IMR-90 (cell line): ENCODE results near the gene GOT1. TPM values are rescaled to one million over a fixed set of nuclear protein-coding genes. Genes with fewer than 3 reads are reported as not detected.

Source experiments
- ATAC-seq: fragments of 200-7000 bp; cut with Tn5 transposase; 2 replicates; pipeline ENCODE4 v1.9.1; 2020; ENCODE audit warnings: low read depth, mild to moderate bottlenecking, moderate library complexity
- BruUV-seq: library from RNA; stranded (reverse); fragments of 400-500 nt; replicated peaks from 2 replicates; lab custom pipeline; 2021; lab: Mats Ljungman, UMichigan
- CTCF ChIA-PET: fragments of 300-600 bp; formaldehyde crosslinking; extraction: SDS; loops from one replicate; lab custom pipeline; 2021; ENCODE audit warnings: antibody characterized with exemption; lab: Yijun Ruan, JAX
- POLR2A ChIA-PET: fragments of 300-600 bp; sonication (Branson Sonifier 250); formaldehyde crosslinking; loops from one replicate; lab custom pipeline; 2022; ENCODE audit warnings: antibody characterized with exemption; ENCODE audit not compliant: unreplicated experiment; lab: Charles Lee
- DNase-seq: peaks from one replicate; pipeline ENCODE4 v3.0.0; 2013
- H2AFZ ChIP-seq: replicated peaks from 2 replicates; pipeline ENCODE3; 2013; ENCODE audit warnings: low read length, mild to moderate bottlenecking; ENCODE audit not compliant: poor library complexity
- H2AK5ac ChIP-seq: 2 replicates; pipeline ENCODE4 v1.6.1; 2013; ENCODE audit warnings: low read depth, low read length, inconsistent platforms
- H2AK9ac ChIP-seq: replicated peaks from 2 replicates; pipeline ENCODE3; 2013; ENCODE audit warnings: mild to moderate bottlenecking, low read depth, low read length, moderate library complexity; ENCODE audit not compliant: poor library complexity
- H2BK120ac ChIP-seq: 2 replicates; pipeline ENCODE4 v1.6.1; 2013; ENCODE audit warnings: low read depth, low read length, inconsistent platforms
- H2BK15ac ChIP-seq: 3 replicates; pipeline ENCODE4 v1.6.1; 2013; ENCODE audit warnings: low read depth, low read length, inconsistent platforms
- H2BK20ac ChIP-seq: 2 replicates; pipeline ENCODE4 v1.6.1; 2013; ENCODE audit warnings: low read depth, mild to moderate bottlenecking, inconsistent platforms, low read length, moderate library complexity
- H2BK5ac ChIP-seq: 2 replicates; pipeline ENCODE4 v1.6.1; 2013; ENCODE audit warnings: mild to moderate bottlenecking, low read depth, low read length, inconsistent platforms; ENCODE audit not compliant: poor library complexity, severe bottlenecking
- H3K14ac ChIP-seq: replicated peaks from 2 replicates; pipeline ENCODE4 v1.6.1; 2013; ENCODE audit warnings: low read depth, low read length, inconsistent platforms
- H3K18ac ChIP-seq: 2 replicates; pipeline ENCODE4 v1.6.1; 2013; ENCODE audit warnings: low read depth, low read length, control low read depth
- H3K23ac ChIP-seq: 2 replicates; pipeline ENCODE4 v1.6.1; 2013; ENCODE audit warnings: low read depth, low read length, inconsistent platforms
- H3K27ac ChIP-seq: 2 replicates; pipeline ENCODE4 v1.5.1; 2013; ENCODE audit warnings: mild to moderate bottlenecking, control low read depth, low read length; ENCODE audit not compliant: insufficient read depth
- H3K27me3 ChIP-seq: 2 replicates; pipeline ENCODE4 v1.6.1; 2013; ENCODE audit warnings: low read length; ENCODE audit not compliant: control insufficient read depth, insufficient read depth
- H3K36me3 ChIP-seq: 2 replicates; pipeline ENCODE4 v1.6.1; 2013; ENCODE audit warnings: low read length, mixed read lengths; ENCODE audit not compliant: control insufficient read depth, insufficient read depth
- H3K4ac ChIP-seq: 2 replicates; pipeline ENCODE4 v1.6.1; 2013; ENCODE audit warnings: low read depth, low read length, inconsistent platforms
- H3K4me1 ChIP-seq: 2 replicates; pipeline ENCODE4 v1.6.1; 2013; ENCODE audit warnings: low read length, mixed read lengths; ENCODE audit not compliant: control insufficient read depth, insufficient read depth
- H3K4me2 ChIP-seq: 2 replicates; pipeline ENCODE4 v1.6.1; 2013; ENCODE audit warnings: low read depth, mild to moderate bottlenecking, control low read depth, low read length, moderate library complexity
- H3K4me3 ChIP-seq: 2 replicates; pipeline ENCODE4 v1.5.1; 2013; ENCODE audit warnings: low read depth, mild to moderate bottlenecking, control low read depth, low read length, moderate library complexity; ENCODE audit not compliant: insufficient read depth
- H3K56ac ChIP-seq: 2 replicates; pipeline ENCODE4 v1.6.1; 2013; ENCODE audit warnings: low read length, inconsistent platforms; ENCODE audit not compliant: insufficient read depth; ENCODE audit errors: extremely low read depth
- H3K79me1 ChIP-seq, 2 experiments: 2 replicates each; pipeline ENCODE4 v1.6.1; 2013; ENCODE audit warnings: low read length in 2 of 2, inconsistent platforms in 1 of 2, low read depth in 1 of 2
- H3K9ac ChIP-seq: 2 replicates; pipeline ENCODE4 v1.6.1; 2013; ENCODE audit warnings: low read depth, low read length, control low read depth
- H3K9me1 ChIP-seq: 2 replicates; pipeline ENCODE4 v1.6.1; 2013; ENCODE audit warnings: low read length, inconsistent platforms; ENCODE audit not compliant: insufficient read depth
- H3K9me3 ChIP-seq: 2 replicates; pipeline ENCODE4 v1.6.1; 2013; ENCODE audit warnings: low read length; ENCODE audit not compliant: control insufficient read depth, insufficient read depth
- H4K20me1 ChIP-seq: 2 replicates; pipeline ENCODE4 v1.6.1; 2013; ENCODE audit warnings: low read length, inconsistent platforms; ENCODE audit not compliant: insufficient read depth
- H4K5ac ChIP-seq: 2 replicates; pipeline ENCODE4 v1.6.1; 2013; ENCODE audit warnings: mild to moderate bottlenecking, low read depth, low read length, control low read depth
- H4K8ac ChIP-seq, 2 experiments: 2 replicates each; pipeline ENCODE4 v1.6.1; 2013; ENCODE audit warnings: low read depth in 2 of 2, low read length in 2 of 2, control low read depth in 1 of 2, inconsistent platforms in 1 of 2
- H4K91ac ChIP-seq: 2 replicates; pipeline ENCODE4 v1.6.1; 2013; ENCODE audit warnings: low read depth, low read length, inconsistent platforms; ENCODE audit not compliant: insufficient read depth
- CTCF ChIP-seq: conservative IDR thresholded peaks from 2 replicates; pipeline ENCODE4 v1.5.1; 2012; ENCODE audit warnings: mild to moderate bottlenecking, low read depth, low read length, improper control_type of control experiment
- SMC3 ChIP-seq: fragments of 150-350 bp; IDR thresholded peaks from 2 replicates; pipeline ENCODE4 v1.6.1; 2016; ENCODE audit warnings: low read depth, mild to moderate bottlenecking, antibody characterized with exemption, low read length, moderate library complexity
- WGBS, 2 experiments: methylation state at CpG; one replicate each; pipeline versions ENCODE4 v1.1.5 to v1.1.7; 2013; ENCODE audit warnings: missing lambda C conversion rate in 2 of 2; ENCODE audit not compliant: insufficient read length in 1 of 2; ENCODE audit errors: extremely low coverage in 2 of 2; 5-methylcytosine and 5-hydroxymethylcytosine counted together
- dilution Hi-C: fragments of 300-500 bp; cut with HindIII; formaldehyde crosslinking; loops from one replicate; pipeline ENCODE4 v1.14.3; 2018; ENCODE audit warnings: low sequenced_read_pairs; ENCODE audit not compliant: unreplicated experiment
- in situ Hi-C: fragments of 300-500 bp; cut with MboI; formaldehyde crosslinking; loops from 3 replicates; pipeline ENCODE4 v1.14.3; 2019; ENCODE audit warnings: low sequenced_read_pairs, inconsistent platforms, mixed read lengths
- intact Hi-C: fragments of 100-400 bp; cut with micrococcal nuclease; formaldehyde crosslinking; loops from 2 replicates; pipeline ENCODE4 v1.10.0; 2022
- polyA plus RNA-seq, 3 experiments: library from polyadenylated mRNA; depleted of rRNA; stranded (reverse); fragments of >200 nt; gene quantifications; 2 replicates each; pipeline ENCODE4 v1.2.3, GENCODE V29; 2012; ENCODE audit warnings: low replicate concordance in 1 of 3
- total RNA-seq: library from RNA; depleted of rRNA; stranded (reverse); fragments of >200 nt; gene quantifications from 2 replicates; pipeline ENCODE4 v1.2.3, GENCODE V29; 2012

GOT1 gene
- total and polyA plus RNA-seq, 2 of the 4 experiments (the other 2 are of a cell fraction): 29.4 to 46.1 TPM

- H3K36me3 ChIP-seq: 0 out of 2 replicates have a peak, but pooled peaks cover 1% of the 10 kb centered on the region
- in situ Hi-C loops: loop anchor here (5.0 to 10.0 kb wide), 2 partner anchors 179 to 281 kb away; no protein-coding TSS in a partner anchor
- ChIA-PET CTCF (no interaction called here), POLR2A (no interaction called here)
- intact Hi-C loops: loop anchor here (5.0 kb wide), 1 partner anchor 279 kb away; no protein-coding TSS in a partner anchor
- H3K27me3 ChIP-seq: no peaks in the 10 kb centered on the region
- H3K4me2 ChIP-seq: no peak overlapping the region
- H3K18ac ChIP-seq: no peak overlapping the region
- no peak overlapping the region for H3K56ac ChIP-seq
- no peak overlapping the region for H2BK15ac ChIP-seq
- no peaks in the 10 kb centered on the region for H4K20me1 ChIP-seq
- no peak overlapping the region for H4K5ac ChIP-seq
- H3K27ac ChIP-seq: no peak overlapping the region
- no peaks in the 10 kb centered on the region for H3K9me3 ChIP-seq
- no peak overlapping the region for H3K14ac ChIP-seq
- H4K91ac ChIP-seq: no peak overlapping the region
- H3K4me3 ChIP-seq: no peak overlapping the region
- no peak overlapping the region for H3K23ac ChIP-seq
- no peak overlapping the region for H3K9ac ChIP-seq
- no peak overlapping the region for H3K4ac ChIP-seq
- no peak overlapping the region for H2BK5ac ChIP-seq
- no peak overlapping the region for H2BK120ac ChIP-seq
- ATAC-seq (no peak), DNase-seq (no peak)
- no peak overlapping the region for H2AFZ ChIP-seq
- peaks cover 2% of the 10 kb centered on the region; the same call in 1 of the 2 replicates for H3K4me1 ChIP-seq
- no CpG with 5 or more reads among the region's 1 CpG for WGBS, 2 experiments
- H4K8ac ChIP-seq: no peak overlapping the region
- BruUV-seq: no TSS peak
- dilution Hi-C loops: no loop called here
- H2AK5ac ChIP-seq: no peak overlapping the region
- TF ChIP-seq CTCF (no peak; the same call in 1 of the 2 replicates), SMC3 (peak; percentile 14; the same call in 1 of the 2 replicates)
- H2BK20ac ChIP-seq: no peak overlapping the region
- H3K9me1 ChIP-seq: no peaks in the 10 kb centered on the region; the same call in 1 of the 2 replicates
- peaks cover 14 to 42% of the 10 kb centered on the region in 2 experiments for H3K79me1 ChIP-seq
- H2AK9ac ChIP-seq: no peak overlapping the region
These were observed 3.1 kb upstream of the GOT1 start for GRCh38 chr10:99433378-99434020.
